PC-9 (cell line): ENCODE measurements around the gene IL4I1. TPM values are rescaled to one million over a fixed set of nuclear protein-coding genes. Genes with fewer than 3 reads are reported as not detected.

Experiments used
- BruUV-seq: library from RNA; stranded (reverse); fragments of 400-500 nt; replicated peaks from 2 replicates; lab custom pipeline; 2021; lab: Mats Ljungman, UMichigan
- CTCF ChIA-PET: fragments of 300-600 bp; sonication (Branson Sonifier 250); formaldehyde crosslinking; loops from one replicate; lab custom pipeline; 2022; ENCODE audit warnings: antibody characterized with exemption; lab: Charles Lee
- POLR2A ChIA-PET: fragments of 300-600 bp; sonication (Branson Sonifier 250); formaldehyde crosslinking; loops from one replicate; lab custom pipeline; 2022; ENCODE audit warnings: antibody characterized with exemption; ENCODE audit not compliant: unreplicated experiment; lab: Charles Lee
- DNase-seq, 2 experiments: peaks; one replicate each; pipeline versions ENCODE4 v3.0.0 to v3.0.0-alpha.2; 2015 to 2022; ENCODE audit warnings: mixed read lengths in 1 of 2
- H2AFZ ChIP-seq: fragments of 200-600 bp; sonication (generic); 2 replicates; pipeline ENCODE4 v1.8.1; 2017; ENCODE audit warnings: antibody characterized with exemption
- H3F3A ChIP-seq: fragments of 200-600 bp; sonication (generic); 2 replicates; pipeline ENCODE4 v1.8.1; 2017; ENCODE audit warnings: antibody characterized with exemption, mild to moderate bottlenecking, low read depth; ENCODE audit not compliant: insufficient read depth
- H3K27ac ChIP-seq: fragments of 200-600 bp; sonication (generic); 2 replicates; pipeline ENCODE4 v1.6.1; 2016; ENCODE audit warnings: mixed run types
- H3K27me3 ChIP-seq: fragments of 200-600 bp; sonication (generic); 2 replicates; pipeline ENCODE4 v1.6.1; 2016; ENCODE audit warnings: low read depth, mixed run types; ENCODE audit not compliant: insufficient read depth
- H3K36me3 ChIP-seq: fragments of 200-600 bp; sonication (generic); 2 replicates; pipeline ENCODE4 v1.6.1; 2016; ENCODE audit warnings: low read depth, mixed run types
- H3K4me1 ChIP-seq: fragments of 200-600 bp; sonication (generic); replicated peaks from 2 replicates; pipeline ENCODE4 v1.6.1; 2016; ENCODE audit warnings: mixed run types; ENCODE audit not compliant: insufficient read depth
- H3K4me2 ChIP-seq: fragments of 200-600 bp; sonication (generic); 2 replicates; pipeline ENCODE4 v1.6.1; 2017; ENCODE audit warnings: mixed run types
- H3K4me3 ChIP-seq: fragments of 200-600 bp; sonication (generic); 2 replicates; pipeline ENCODE4 v1.6.1; 2016; ENCODE audit warnings: mixed run types
- H3K79me2 ChIP-seq: fragments of 200-600 bp; sonication (generic); 2 replicates; pipeline ENCODE4 v1.6.1; 2017; ENCODE audit warnings: low read depth, mixed run types
- H3K9me2 ChIP-seq: fragments of 200-600 bp; sonication (generic); 2 replicates; pipeline ENCODE4 v1.8.1; 2017; ENCODE audit warnings: mild to moderate bottlenecking; ENCODE audit not compliant: insufficient read depth
- H3K9me3 ChIP-seq: fragments of 200-600 bp; sonication (generic); 2 replicates; pipeline ENCODE4 v1.8.1; 2016; ENCODE audit warnings: low read depth; ENCODE audit not compliant: insufficient read depth
- H4K20me1 ChIP-seq: fragments of 200-600 bp; sonication (generic); 2 replicates; pipeline ENCODE4 v1.8.1; 2017; ENCODE audit not compliant: insufficient read depth
- EZH2 ChIP-seq: fragments of 200-600 bp; sonication (generic); IDR thresholded peaks from 2 replicates; pipeline ENCODE4 v1.8.0; 2017; ENCODE audit warnings: antibody characterized with exemption, low read depth
- intact Hi-C: fragments of 100-400 bp; cut with micrococcal nuclease; formaldehyde crosslinking; loops from one replicate; pipeline ENCODE4 v1.10.0; 2022; ENCODE audit not compliant: unreplicated experiment
- total RNA-seq: library from RNA; stranded (reverse); gene quantifications from 2 replicates; pipeline ENCODE4 v1.2.3, GENCODE V29; 2021
- TF ChIP-seq, protein P1 (sequence below): fragments of 200-600 bp; sonication (generic); conservative IDR thresholded peaks from 2 replicates; pipeline ENCODE4 v1.6.1; 2017; ENCODE audit warnings: mixed run types, antibody characterized with exemption, mild to moderate bottlenecking, moderate library complexity

The IL4I1 gene
- total RNA-seq, 1 experiment from 2014 or later = not detected

DNA sequence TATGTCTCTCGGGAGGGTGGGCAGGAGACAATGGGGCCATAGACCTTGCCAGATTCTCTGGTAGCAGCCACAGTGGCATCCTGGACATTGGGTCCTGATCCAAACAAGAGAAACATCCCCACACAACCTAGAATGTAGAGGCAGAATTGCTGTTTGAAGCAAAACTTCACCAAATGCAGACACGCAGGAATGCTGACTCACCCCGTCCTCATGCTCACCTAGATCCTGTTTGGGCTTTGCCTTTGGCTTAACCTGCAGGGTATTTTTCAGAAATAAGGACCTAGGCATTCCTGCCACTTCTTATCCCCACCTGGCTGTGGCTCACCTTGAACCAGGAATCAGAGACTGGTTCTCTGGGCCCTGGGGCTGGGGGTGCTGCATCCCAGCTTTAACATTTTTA lies 11.9 kb downstream of the IL4I1 start:
- no peaks in the 10 kb centered on the region for H3K27me3 ChIP-seq
- H3K9me3 ChIP-seq = no peaks in the 10 kb centered on the region
- TF ChIP-seq, protein P1, sequence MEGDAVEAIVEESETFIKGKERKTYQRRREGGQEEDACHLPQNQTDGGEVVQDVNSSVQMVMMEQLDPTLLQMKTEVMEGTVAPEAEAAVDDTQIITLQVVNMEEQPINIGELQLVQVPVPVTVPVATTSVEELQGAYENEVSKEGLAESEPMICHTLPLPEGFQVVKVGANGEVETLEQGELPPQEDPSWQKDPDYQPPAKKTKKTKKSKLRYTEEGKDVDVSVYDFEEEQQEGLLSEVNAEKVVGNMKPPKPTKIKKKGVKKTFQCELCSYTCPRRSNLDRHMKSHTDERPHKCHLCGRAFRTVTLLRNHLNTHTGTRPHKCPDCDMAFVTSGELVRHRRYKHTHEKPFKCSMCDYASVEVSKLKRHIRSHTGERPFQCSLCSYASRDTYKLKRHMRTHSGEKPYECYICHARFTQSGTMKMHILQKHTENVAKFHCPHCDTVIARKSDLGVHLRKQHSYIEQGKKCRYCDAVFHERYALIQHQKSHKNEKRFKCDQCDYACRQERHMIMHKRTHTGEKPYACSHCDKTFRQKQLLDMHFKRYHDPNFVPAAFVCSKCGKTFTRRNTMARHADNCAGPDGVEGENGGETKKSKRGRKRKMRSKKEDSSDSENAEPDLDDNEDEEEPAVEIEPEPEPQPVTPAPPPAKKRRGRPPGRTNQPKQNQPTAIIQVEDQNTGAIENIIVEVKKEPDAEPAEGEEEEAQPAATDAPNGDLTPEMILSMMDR = no peak
- no peak for TF ChIP-seq EZH2
- no peak overlapping the region for H3K4me2 ChIP-seq
- DNase-seq = peak in 1 of 2 experiments; percentile 33
- H3K79me2 ChIP-seq = no peaks in the 10 kb centered on the region
- H3K27ac ChIP-seq = no peak overlapping the region
- BruUV-seq = no TSS peak
- peaks cover 25% of the 10 kb centered on the region; the same call in 1 of the 2 replicates for H3K36me3 ChIP-seq
- H3K9me2 ChIP-seq = no peaks in the 10 kb centered on the region
- ChIA-PET POLR2A (no interaction called here), CTCF (no interaction called here)
- no peaks in the 10 kb centered on the region; the same call in 1 of the 2 replicates for H3K4me1 ChIP-seq
- H4K20me1 ChIP-seq = peaks cover 5% of the 10 kb centered on the region; the same call in 1 of the 2 replicates
- intact Hi-C loops = no loop called here
- H2AFZ ChIP-seq = no peak overlapping the region
- H3K4me3 ChIP-seq = no peak overlapping the region
- peaks cover 31% of the 10 kb centered on the region; the same call in 1 of the 2 replicates for H3F3A ChIP-seq

DNA sequence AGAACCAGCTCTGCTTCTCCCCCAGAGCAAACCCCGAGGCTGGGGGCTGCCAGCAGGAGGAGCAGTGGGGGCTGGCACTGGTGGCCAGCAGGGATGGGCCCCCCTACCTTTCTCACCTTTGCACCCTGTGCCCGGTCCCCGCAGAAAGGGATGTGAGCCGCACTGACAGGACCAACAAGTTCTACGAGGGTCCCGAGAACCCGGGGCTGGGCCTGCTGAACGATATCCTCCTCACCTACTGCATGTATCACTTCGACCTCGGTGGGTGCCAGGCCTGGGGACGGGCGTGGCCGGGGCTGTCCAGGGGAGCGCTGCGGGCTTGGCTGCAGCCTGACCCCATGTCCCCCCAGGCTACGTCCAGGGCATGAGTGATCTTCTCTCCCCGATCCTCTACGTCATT lies 12.6 kb downstream of the IL4I1 start:
- POLR2A ChIA-PET = interaction anchor here (0.6 kb wide), 1 partner anchor 498 kb away, joined by 7 read pairs; no protein-coding TSS in a partner anchor
- no TSS peak for BruUV-seq

DNA sequence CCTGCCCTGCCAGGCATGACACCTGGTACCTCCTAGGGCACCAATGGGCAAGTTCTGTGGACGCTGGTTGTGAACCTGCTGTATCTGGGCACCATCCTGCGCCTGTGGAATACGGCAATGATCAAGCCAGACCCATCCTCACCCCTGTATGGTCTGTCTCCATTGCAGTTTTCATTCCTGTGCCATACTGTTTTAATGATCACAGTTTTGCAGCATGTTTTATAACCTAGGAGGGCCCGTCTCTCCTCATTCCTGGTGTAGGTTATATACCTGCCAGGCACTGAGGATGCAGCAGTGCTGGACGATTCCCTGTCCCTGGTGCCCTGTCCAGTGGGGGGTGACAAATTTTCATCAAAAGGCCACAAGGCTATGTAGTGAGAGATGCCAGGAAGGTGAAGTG lies 13.6 kb downstream of the IL4I1 start:
- H3K27me3 ChIP-seq = no peaks in the 10 kb centered on the region
- BruUV-seq = no TSS peak
- intact Hi-C loops = no loop called here
- H4K20me1 ChIP-seq = peaks cover 12% of the 10 kb centered on the region
- H3K4me1 ChIP-seq = peaks cover 13% of the 10 kb centered on the region
- peaks cover 25% of the 10 kb centered on the region; the same call in 1 of the 2 replicates for H3K36me3 ChIP-seq
- peaks cover 14% of the 10 kb centered on the region for H3K79me2 ChIP-seq
- no peak for DNase-seq
- no peaks in the 10 kb centered on the region for H3K9me2 ChIP-seq
- no peak overlapping the region for H3K4me3 ChIP-seq
- peaks cover 33% of the 10 kb centered on the region; the same call in 1 of the 2 replicates for H3F3A ChIP-seq
- no peak overlapping the region for H2AFZ ChIP-seq
- H3K9me3 ChIP-seq = no peaks in the 10 kb centered on the region
- no peak overlapping the region for H3K27ac ChIP-seq
- TF ChIP-seq, protein P1 = no peak
- TF ChIP-seq EZH2 = no peak
- ChIA-PET CTCF (no interaction called here), POLR2A (no interaction called here)
- H3K4me2 ChIP-seq = no peak overlapping the region

More for the DNA sequence above, 12.6 kb downstream of the IL4I1 start:
- Histone ChIP-seq H3F3A (peaks cover 31% of the 10 kb centered on the region; the same call in 1 of the 2 replicates), H2AFZ (no peak overlapping the region), H3K4me2 (no peak overlapping the region), H3K36me3 (peaks cover 25% of the 10 kb centered on the region; the same call in 1 of the 2 replicates), H3K9me2 (no peaks in the 10 kb centered on the region), H3K79me2 (peaks cover 4% of the 10 kb centered on the region), H3K4me3 (no peak overlapping the region), H4K20me1 (peaks cover 5% of the 10 kb centered on the region; the same call in 1 of the 2 replicates), H3K9me3 (no peaks in the 10 kb centered on the region), H3K4me1 (0 out of 2 replicates have a peak, but pooled peaks cover 4% of the 10 kb centered on the region), H3K27me3 (no peaks in the 10 kb centered on the region), H3K27ac (no peak overlapping the region)
- CTCF ChIA-PET = no interaction called here
- TF ChIP-seq EZH2 = no peak
- TF ChIP-seq, protein P1 = no peak
- no peak for DNase-seq
- intact Hi-C loops = no loop called here
